Measurements from ENCODE around the gene CSF3.
"Not testable (repeated sequence)": the region's sequence is repeated elsewhere in the genome, so short reads cannot be mapped to it uniquely, and the experiment has no call there.

The CSF3 gene

GRCh38 chr17:40012017-40012647, 3.1 kb upstream of the CSF3 start:
- not testable (repeated sequence) for H3K9me3 ChIP-seq (ENCODE audit: control insufficient read depth in 5 of 5, low read length in 5 of 5); H3K36me3 ChIP-seq (ENCODE audit: control insufficient read depth in 5 of 5, insufficient read depth in 5 of 5, low read length in 5 of 5); H3K4me3 ChIP-seq (ENCODE audit: low read depth in 1 of 5, low read length in 5 of 5); H3K27ac ChIP-seq (ENCODE audit: low read depth, low read length); H3K9ac ChIP-seq (ENCODE audit: low read length in 5 of 5); H3K27me3 ChIP-seq (ENCODE audit: control insufficient read depth in 5 of 5, insufficient read depth in 4 of 5, low read length in 5 of 5)
- H3K4me1 ChIP-seq (ENCODE audit: control insufficient read depth in 5 of 5, insufficient read depth in 5 of 5, low read length in 5 of 5), result peaks cover 2 to 22% (median 3%) of the 10 kb centered on the region in 5 donors

GRCh38 chr17:40014375-40014980, 762 bp upstream of the CSF3 start:
- Histone ChIP-seq H3K27me3 (ENCODE audit: control insufficient read depth in 5 of 5, insufficient read depth in 4 of 5, low read length in 5 of 5) (no peaks in the 10 kb centered on the region), H3K27ac (ENCODE audit: low read depth, low read length) (no peak overlapping the region), H3K9ac (ENCODE audit: low read length in 5 of 5) (peak overlapping the region in 1 of 5 donors; percentile 25), H3K36me3 (ENCODE audit: control insufficient read depth in 5 of 5, insufficient read depth in 5 of 5, low read length in 5 of 5) (peaks cover 0 to 12% (median 9%) of the 10 kb centered on the region in 5 donors), H3K9me3 (ENCODE audit: control insufficient read depth in 5 of 5, low read length in 5 of 5) (no peaks in the 10 kb centered on the region), H3K4me1 (ENCODE audit: control insufficient read depth in 5 of 5, insufficient read depth in 5 of 5, low read length in 5 of 5) (peaks cover 2 to 34% (median 13%) of the 10 kb centered on the region in 5 donors), H3K4me3 (ENCODE audit: low read depth in 1 of 5, low read length in 5 of 5) (no peak overlapping the region)

- H3K4me3 ChIP-seq (ENCODE audit: low read depth in 1 of 5, low read length in 5 of 5), result peak overlapping the region in 1 of 5 donors; percentile 1
- H3K27ac ChIP-seq (ENCODE audit: low read depth, low read length), result no peak overlapping the region
- H3K9me3 ChIP-seq (ENCODE audit: control insufficient read depth in 5 of 5, low read length in 5 of 5), result no peaks in the 10 kb centered on the region
- no peak overlapping the region for H3K9ac ChIP-seq (ENCODE audit: low read length in 5 of 5)
- peaks cover 0 to 25% (median 21%) of the 10 kb centered on the region in 5 donors for H3K36me3 ChIP-seq (ENCODE audit: control insufficient read depth in 5 of 5, insufficient read depth in 5 of 5, low read length in 5 of 5)
- H3K27me3 ChIP-seq (ENCODE audit: control insufficient read depth in 5 of 5, insufficient read depth in 4 of 5, low read length in 5 of 5), result no peaks in the 10 kb centered on the region
- peaks cover 2 to 39% (median 17%) of the 10 kb centered on the region in 5 donors for H3K4me1 ChIP-seq (ENCODE audit: control insufficient read depth in 5 of 5, insufficient read depth in 5 of 5, low read length in 5 of 5)
Measured at GRCh38 chr17:40015998-40016985, 1.1 kb downstream of the CSF3 start.

- Histone ChIP-seq H3K27ac (ENCODE audit: low read depth, low read length) (no peak overlapping the region), H3K4me1 (ENCODE audit: control insufficient read depth in 5 of 5, insufficient read depth in 5 of 5, low read length in 5 of 5) (peaks cover 2 to 50% (median 20%) of the 10 kb centered on the region in 5 donors), H3K27me3 (ENCODE audit: control insufficient read depth in 5 of 5, insufficient read depth in 4 of 5, low read length in 5 of 5) (no peaks in the 10 kb centered on the region), H3K9ac (ENCODE audit: low read length in 5 of 5) (no peak overlapping the region), H3K36me3 (ENCODE audit: control insufficient read depth in 5 of 5, insufficient read depth in 5 of 5, low read length in 5 of 5) (peaks cover 0 to 37% (median 32%) of the 10 kb centered on the region in 5 donors), H3K4me3 (ENCODE audit: low read depth in 1 of 5, low read length in 5 of 5) (no peak overlapping the region), H3K9me3 (ENCODE audit: control insufficient read depth in 5 of 5, low read length in 5 of 5) (no peaks in the 10 kb centered on the region)
Measured at GRCh38 chr17:40017422-40018080, 2.3 kb downstream of the CSF3 start.

GRCh38 chr17:40018211-40019121, 3.2 kb downstream of the CSF3 start:
- Histone ChIP-seq H3K9me3 (ENCODE audit: control insufficient read depth in 5 of 5, low read length in 5 of 5) (no peaks in the 10 kb centered on the region), H3K9ac (ENCODE audit: low read length in 5 of 5) (no peak overlapping the region), H3K4me1 (ENCODE audit: control insufficient read depth in 5 of 5, insufficient read depth in 5 of 5, low read length in 5 of 5) (peaks cover 2 to 60% (median 20%) of the 10 kb centered on the region in 5 donors), H3K27me3 (ENCODE audit: control insufficient read depth in 5 of 5, insufficient read depth in 4 of 5, low read length in 5 of 5) (no peaks in the 10 kb centered on the region), H3K36me3 (ENCODE audit: control insufficient read depth in 5 of 5, insufficient read depth in 5 of 5, low read length in 5 of 5) (peaks cover 0 to 46% (median 41%) of the 10 kb centered on the region in 5 donors), H3K4me3 (ENCODE audit: low read depth in 1 of 5, low read length in 5 of 5) (no peak overlapping the region), H3K27ac (ENCODE audit: low read depth, low read length) (no peak overlapping the region)

- peaks cover 0 to 56% (median 18%) of the 10 kb centered on the region in 5 donors for H3K4me1 ChIP-seq (ENCODE audit: control insufficient read depth in 5 of 5, insufficient read depth in 5 of 5, low read length in 5 of 5)
- H3K36me3 ChIP-seq (ENCODE audit: control insufficient read depth in 5 of 5, insufficient read depth in 5 of 5, low read length in 5 of 5), result peaks cover 0 to 51% (median 44%) of the 10 kb centered on the region in 5 donors
- H3K9ac ChIP-seq (ENCODE audit: low read length in 5 of 5), result no peak overlapping the region
- no peaks in the 10 kb centered on the region for H3K27me3 ChIP-seq (ENCODE audit: control insufficient read depth in 5 of 5, insufficient read depth in 4 of 5, low read length in 5 of 5)
- H3K9me3 ChIP-seq (ENCODE audit: control insufficient read depth in 5 of 5, low read length in 5 of 5), result no peaks in the 10 kb centered on the region
- no peak overlapping the region for H3K4me3 ChIP-seq (ENCODE audit: low read depth in 1 of 5, low read length in 5 of 5)
- no peak overlapping the region for H3K27ac ChIP-seq (ENCODE audit: low read depth, low read length)
Measured at GRCh38 chr17:40019140-40019991, 4.1 kb downstream of the CSF3 start.

GRCh38 chr17:40020146-40020545, 4.9 kb downstream of the CSF3 start:
- H3K4me1 ChIP-seq (ENCODE audit: control insufficient read depth in 5 of 5, insufficient read depth in 5 of 5, low read length in 5 of 5), result peaks cover 0 to 49% (median 18%) of the 10 kb centered on the region in 5 donors
- H3K27me3 ChIP-seq (ENCODE audit: control insufficient read depth in 5 of 5, insufficient read depth in 4 of 5, low read length in 5 of 5), result no peaks in the 10 kb centered on the region
- no peaks in the 10 kb centered on the region for H3K9me3 ChIP-seq (ENCODE audit: control insufficient read depth in 5 of 5, low read length in 5 of 5)
- H3K27ac ChIP-seq (ENCODE audit: low read depth, low read length), result no peak overlapping the region
- no peak overlapping the region for H3K9ac ChIP-seq (ENCODE audit: low read length in 5 of 5)
- H3K36me3 ChIP-seq (ENCODE audit: control insufficient read depth in 5 of 5, insufficient read depth in 5 of 5, low read length in 5 of 5), result peaks cover 0 to 55% (median 48%) of the 10 kb centered on the region in 5 donors
- no peak overlapping the region for H3K4me3 ChIP-seq (ENCODE audit: low read depth in 1 of 5, low read length in 5 of 5)

- H3K4me3 ChIP-seq (ENCODE audit: low read depth in 1 of 5, low read length in 5 of 5), result no peak overlapping the region
- H3K4me1 ChIP-seq (ENCODE audit: control insufficient read depth in 5 of 5, insufficient read depth in 5 of 5, low read length in 5 of 5), result peaks cover 0 to 44% (median 18%) of the 10 kb centered on the region in 5 donors
- peak overlapping the region; percentile 46 for H3K27ac ChIP-seq (ENCODE audit: low read depth, low read length)
- no peaks in the 10 kb centered on the region for H3K9me3 ChIP-seq (ENCODE audit: control insufficient read depth in 5 of 5, low read length in 5 of 5)
- peak overlapping the region in 2 of 5 donors; percentile 16 to 23 for H3K9ac ChIP-seq (ENCODE audit: low read length in 5 of 5)
- peaks cover 5 to 68% (median 61%) of the 10 kb centered on the region in 5 donors for H3K36me3 ChIP-seq (ENCODE audit: control insufficient read depth in 5 of 5, insufficient read depth in 5 of 5, low read length in 5 of 5)
- H3K27me3 ChIP-seq (ENCODE audit: control insufficient read depth in 5 of 5, insufficient read depth in 4 of 5, low read length in 5 of 5), result no peaks in the 10 kb centered on the region
Measured at GRCh38 chr17:40021451-40021971, 6.3 kb downstream of the CSF3 start.

Data from subcutaneous abdominal adipose tissue (tissue), 5 donors.